Heart left ventricle (tissue), 16 donors: ENCODE measurements around the gene TEAD1. TPM values are rescaled to one million over a fixed set of nuclear protein-coding genes. Genes with fewer than 3 reads are reported as not detected.

Experiments used
- ATAC-seq, 4 donors: fragments of 200-7000 bp; cut with Tn5 transposase; one replicate each; pipeline ENCODE4 v1.9.1; 2020 to 2022; ENCODE audit warnings: moderate library complexity in 4 of 4, mild to moderate bottlenecking in 3 of 4, moderate number of reproducible peaks in 1 of 4
- DNase-seq, 5 donors: peaks; one replicate each; pipeline ENCODE4 v3.0.0-alpha.2; 2020
- H3K27ac ChIP-seq, 12 donors: fragments of 200-600 bp; sonication (generic) in 4 of 12; one replicate each; pipeline versions ENCODE4 v1.5.0 to v1.8.0; 2016 to 2022; ENCODE audit warnings: mild to moderate bottlenecking in 2 of 12
- H3K27me3 ChIP-seq, 9 donors: fragments of 200-600 bp; sonication (generic) in 2 of 9; one replicate each; pipeline versions ENCODE4 v1.5.1 to v1.8.0; 2016 to 2022; ENCODE audit warnings: mild to moderate bottlenecking in 3 of 9
- H3K36me3 ChIP-seq, 9 donors: fragments of 200-600 bp; sonication (generic) in 2 of 9; one replicate each; pipeline versions ENCODE4 v1.5.0 to v1.8.0; 2018 to 2022; ENCODE audit warnings: mild to moderate bottlenecking in 2 of 9
- H3K4me1 ChIP-seq, 12 donors: fragments of 200-600 bp; sonication (generic) in 4 of 12; one replicate each; pipeline versions ENCODE4 v1.5.0 to v1.8.0; 2016 to 2022; ENCODE audit warnings: mild to moderate bottlenecking in 3 of 12
- H3K4me3 ChIP-seq, 12 donors: fragments of 200-600 bp; sonication (generic) in 4 of 12; one replicate each; pipeline versions ENCODE4 v1.5.0 to v1.8.0; 2017 to 2022; ENCODE audit warnings: mild to moderate bottlenecking in 9 of 12, moderate library complexity in 4 of 12
- H3K9me3 ChIP-seq, 12 donors: fragments of 200-600 bp; sonication (generic) in 4 of 12; one replicate each; pipeline versions ENCODE4 v1.5.0 to v1.8.0; 2016 to 2022; ENCODE audit warnings: mild to moderate bottlenecking in 1 of 12
- POLR2A ChIP-seq, 2 donors: fragments of 450-650 bp; IDR thresholded peaks; one replicate each; pipeline ENCODE4 v1.6.1; 2017; ENCODE audit warnings: antibody characterized with exemption in 2 of 2, mild to moderate bottlenecking in 2 of 2, moderate library complexity in 2 of 2
- WGBS, 4 donors: extraction: QIAGEN DNeasy Blood & Tissue Kit in 2 of 4; methylation state at CpG; one replicate each; pipeline versions ENCODE4 v1.1.5 to v1.1.7; 2013 to 2018; 5-methylcytosine and 5-hydroxymethylcytosine counted together
- intact Hi-C, 10 donors: fragments of 100-400 bp; cut with DNase I; formaldehyde crosslinking; loops; one replicate each; pipeline versions ENCODE4 v1.11.1 to v1.14.2; 2022
- polyA plus RNA-seq, 2 donors: library from polyadenylated mRNA; stranded (reverse); fragments of 200-250 nt; gene quantifications; one replicate each; pipeline ENCODE4 v1.2.3, GENCODE V29; 2013
- total RNA-seq, 9 donors: library from RNA; depleted of rRNA in 2 of 9; stranded (reverse); fragments of >200 nt in 2 of 9; fragmentation: NEBNext Ultra II Directional in 3 of 9; extraction: Animal tissue kit (Norgen Biotek cat#: 25700) in 3 of 9; gene quantifications; one replicate each; pipeline versions ENCODE4 v1.1.0 to v1.2.4, GENCODE V29; 2016 to 2023
- TF ChIP-seq, protein P1 (sequence below), 12 donors: fragments of 200-600 bp; sonication (generic) in 4 of 12; IDR thresholded peaks; one replicate each; pipeline versions ENCODE4 v1.5.0 to v1.8.0; 2018 to 2022; ENCODE audit warnings: antibody characterized with exemption in 12 of 12, mild to moderate bottlenecking in 5 of 12
- donor health status: ischemic (EF 13 %, LVEDD 7.1; RV severe dilation, severe dysfunction).
- donor health status: healthy with polysubstance abuse.
- donor health status: DM: no; HTN: yes; CAD: no.
- donor health status: DM: no; HTN: no; CAD: no.
- donor health status: ischemic (EF 25% LVEDD 6.9; RV normal size, moderate dysfunction).
- donor health status: ischemic (EF 25% LVEDD 5.7; RV mildly dilated, moderate dysfunction).
- donor health status: healthy.
- donor health status: DM: yes; HTN: yes; CAD: no.
- donor health status: ischemic (EF 35%, LVEDD 5.7; RV mildly dilated, moderate dysfunction).
- donor health status: nonischemic (EF 11% LVEDD 7.7; RV severe dilation, severe dysfunction).
- donor health status: DM: yes; HTN: yes; CAD: no.
- donor health status: PGD.
- donor health status: ischemic (EF 29% LVEDD 5.4; RV normal size, mild dysfunction).
- donor health status: nonischemic (EF 23%, LVEDD 6.1; RV moderate dilation, normal function).

The TEAD1 gene
- total and polyA plus RNA-seq, 11 donors: 14.4 to 161 (median 113) TPM

DNA sequence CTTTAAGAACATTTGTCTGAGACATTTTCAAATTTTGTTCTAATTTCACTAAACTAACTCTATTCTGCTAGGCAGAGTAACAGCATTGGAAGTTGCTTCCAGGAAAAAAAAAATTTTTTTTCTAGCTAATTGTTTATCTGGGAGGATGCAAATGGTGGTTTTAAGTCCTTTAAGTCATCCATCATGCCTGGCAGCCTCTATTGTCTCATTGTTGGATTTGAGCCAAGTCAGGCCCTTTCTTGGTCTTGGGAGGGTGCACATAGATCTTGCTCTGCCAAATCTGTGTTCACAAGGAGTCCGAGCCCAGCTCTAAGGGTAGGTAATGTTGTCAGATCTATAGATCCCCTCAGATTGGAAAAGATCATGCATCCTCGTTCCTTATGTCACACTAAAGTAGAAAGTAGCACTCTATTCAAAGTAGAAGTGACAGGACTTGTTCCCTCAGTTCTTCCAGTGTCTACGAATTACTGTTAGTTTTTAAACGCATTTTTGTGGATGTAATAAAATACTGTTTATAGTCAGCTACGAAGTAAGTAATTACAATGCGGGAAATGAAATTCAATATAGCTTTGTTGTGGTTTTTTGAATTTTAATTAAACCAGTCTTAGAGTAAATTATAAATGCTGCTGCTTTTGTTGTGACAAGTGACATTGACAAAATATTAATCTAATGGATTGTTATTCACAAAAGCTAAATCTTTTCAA, 168.9 kb downstream of the TEAD1 start:
- peak in 1 of 5 donors; percentile 43 for DNase-seq
- H3K27ac ChIP-seq: peak overlapping the region in 1 of 12 donors; percentile 71
- 74 to 77% (median 75%) methylated on average over 6 of the region's 6 CpGs for WGBS, 4 donors

DNA sequence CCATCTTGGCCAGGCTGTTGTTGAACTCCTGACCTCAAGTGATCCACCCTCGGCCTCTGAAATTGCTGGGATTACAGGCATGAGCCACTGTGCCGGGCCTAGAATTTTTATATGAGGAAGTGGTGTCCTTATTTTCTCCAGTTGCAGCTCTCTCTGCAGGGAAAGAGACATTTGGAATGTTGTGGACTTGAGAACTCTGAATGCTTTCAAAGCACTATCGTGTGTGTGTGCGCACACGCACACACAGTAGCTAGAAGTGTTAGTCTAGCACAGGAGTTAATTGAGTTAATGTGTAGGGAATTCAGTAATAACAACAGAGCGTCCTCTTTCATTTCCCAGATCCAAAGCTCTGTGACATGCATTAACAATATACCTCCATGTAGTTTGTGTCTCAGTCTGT, 170.9 kb downstream of the TEAD1 start:
- H3K36me3 ChIP-seq: no peaks in the 10 kb centered on the region
- DNase-seq (no peak), ATAC-seq (no peak)
- H3K4me1 ChIP-seq: peaks cover 3 to 64% (median 42%) of the 10 kb centered on the region in 12 donors
- no peaks in the 10 kb centered on the region for H3K9me3 ChIP-seq
- intact Hi-C loops: no loop called here
- no peak overlapping the region for H3K4me3 ChIP-seq
- no peaks in the 10 kb centered on the region for H3K27me3 ChIP-seq
- no peak for TF ChIP-seq POLR2A (IDR thresholded peaks at IDR 0.05)
- TF ChIP-seq, protein P1, sequence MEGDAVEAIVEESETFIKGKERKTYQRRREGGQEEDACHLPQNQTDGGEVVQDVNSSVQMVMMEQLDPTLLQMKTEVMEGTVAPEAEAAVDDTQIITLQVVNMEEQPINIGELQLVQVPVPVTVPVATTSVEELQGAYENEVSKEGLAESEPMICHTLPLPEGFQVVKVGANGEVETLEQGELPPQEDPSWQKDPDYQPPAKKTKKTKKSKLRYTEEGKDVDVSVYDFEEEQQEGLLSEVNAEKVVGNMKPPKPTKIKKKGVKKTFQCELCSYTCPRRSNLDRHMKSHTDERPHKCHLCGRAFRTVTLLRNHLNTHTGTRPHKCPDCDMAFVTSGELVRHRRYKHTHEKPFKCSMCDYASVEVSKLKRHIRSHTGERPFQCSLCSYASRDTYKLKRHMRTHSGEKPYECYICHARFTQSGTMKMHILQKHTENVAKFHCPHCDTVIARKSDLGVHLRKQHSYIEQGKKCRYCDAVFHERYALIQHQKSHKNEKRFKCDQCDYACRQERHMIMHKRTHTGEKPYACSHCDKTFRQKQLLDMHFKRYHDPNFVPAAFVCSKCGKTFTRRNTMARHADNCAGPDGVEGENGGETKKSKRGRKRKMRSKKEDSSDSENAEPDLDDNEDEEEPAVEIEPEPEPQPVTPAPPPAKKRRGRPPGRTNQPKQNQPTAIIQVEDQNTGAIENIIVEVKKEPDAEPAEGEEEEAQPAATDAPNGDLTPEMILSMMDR (IDR thresholded peaks at IDR 0.05): no peak
- H3K27ac ChIP-seq: peak overlapping the region in 3 of 12 donors; percentile 17 to 71 (median 36)
- 91 to 97% (median 93%) methylated on average over 6 of the region's 6 CpGs for WGBS, 4 donors

More for the DNA sequence above, 168.9 kb downstream of the TEAD1 start:
- peak in 2 of 4 donors; percentile 25 to 50 for ATAC-seq
- Histone ChIP-seq H3K36me3 (no peaks in the 10 kb centered on the region), H3K9me3 (no peaks in the 10 kb centered on the region), H3K4me3 (no peak overlapping the region), H3K4me1 (peaks cover 3 to 63% (median 45%) of the 10 kb centered on the region in 12 donors), H3K27me3 (no peaks in the 10 kb centered on the region)
- intact Hi-C loops: no loop called here
- TF ChIP-seq POLR2A (IDR thresholded peaks at IDR 0.05): no peak
- TF ChIP-seq, protein P1 (IDR thresholded peaks at IDR 0.05): no peak

DNA sequence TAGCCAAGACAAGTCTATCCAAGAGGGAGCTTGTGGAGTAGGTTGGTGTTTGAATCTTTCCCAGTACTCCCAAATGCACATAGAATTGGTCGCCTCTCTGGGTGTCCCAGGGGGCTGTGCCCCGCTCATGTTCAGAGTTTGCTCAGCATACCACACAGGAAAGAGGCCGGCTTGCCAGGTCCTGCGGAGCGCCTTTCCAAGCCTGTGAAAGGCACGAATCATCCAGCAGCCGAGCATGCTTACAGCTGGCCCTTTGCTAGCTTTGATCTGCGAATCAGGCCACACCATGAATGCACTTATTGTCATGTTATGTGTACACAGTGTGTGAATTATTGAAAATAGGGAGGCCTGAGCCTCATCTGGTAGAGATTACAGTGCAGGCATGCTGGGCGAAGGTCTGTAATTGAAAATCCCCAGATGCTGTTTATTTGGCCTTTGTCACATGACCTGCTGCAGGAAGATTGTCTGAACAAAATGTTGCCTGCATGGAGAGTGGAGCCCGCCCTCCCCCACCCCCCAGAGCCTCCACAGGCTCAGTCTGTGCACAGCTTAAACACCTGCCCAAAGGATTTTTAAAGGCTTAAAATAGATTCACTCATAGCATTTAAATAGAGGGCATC, 171.6 kb downstream of the TEAD1 start:
- peak in 3 of 5 donors; percentile 13 to 57 (median 37) for DNase-seq
- intact Hi-C loops: no loop called here
- 37 to 49% (median 42%) methylated on average over 10 of the region's 10 CpGs for whole genome bisulfite sequencing, 4 donors
- no peak for TF ChIP-seq POLR2A (IDR thresholded peaks at IDR 0.05)
- TF ChIP-seq, protein P1 (IDR thresholded peaks at IDR 0.05): no peak
- H3K9me3 ChIP-seq: no peaks in the 10 kb centered on the region
- H3K36me3 ChIP-seq: no peaks in the 10 kb centered on the region
- peak overlapping the region in 9 of 12 donors; percentile 17 to 71 (median 50) for H3K27ac ChIP-seq
- no peak overlapping the region for H3K4me3 ChIP-seq
- peaks cover 3 to 57% (median 40%) of the 10 kb centered on the region in 12 donors for H3K4me1 ChIP-seq
- ATAC-seq: peak; percentile 51 to 67 (median 60)
- no peaks in the 10 kb centered on the region for H3K27me3 ChIP-seq
